ENCODE data around the gene MGLL. TPM values are rescaled to one million over a fixed set of nuclear protein-coding genes. Genes with fewer than 3 reads are reported as not detected.

Gene MGLL
- total and polyA plus RNA-seq, 2 donors from 2014 or later = 74.2 to 250 TPM

GRCh38 chr3:127844326-127844942, 22.1 kb upstream of the MGLL start:
- H3K9me3 ChIP-seq (ENCODE audit: control insufficient read depth in 2 of 3, insufficient read depth in 1 of 3, low read length in 3 of 3) = no peaks in the 10 kb centered on the region
- no peaks in the 10 kb centered on the region for H3K36me3 ChIP-seq (ENCODE audit: control insufficient read depth in 2 of 3, insufficient read depth in 3 of 3, low read length in 3 of 3)
- H3K4me3 ChIP-seq (ENCODE audit: low read length in 3 of 3) = no peak overlapping the region
- DNase-seq (no peak), FAIRE-seq (no peak)
- no peak overlapping the region for H3K27ac ChIP-seq (ENCODE audit: low read depth in 2 of 2, low read length in 2 of 2)
- no peaks in the 10 kb centered on the region for H3K27me3 ChIP-seq (ENCODE audit: control insufficient read depth, insufficient read depth, low read length)
- intact Hi-C loops (cut with DNase I) = no loop called here
- no peak for TF ChIP-seq CTCF (IDR thresholded peaks at IDR 0.05; ENCODE audit: borderline replicate concordance, extremely low read depth, insufficient read depth)
- H3K9ac ChIP-seq (ENCODE audit: low read length in 3 of 3) = no peak overlapping the region
- H3K4me1 ChIP-seq (ENCODE audit: control insufficient read depth in 2 of 3, insufficient read depth in 2 of 3, low read depth in 1 of 3, low read length in 3 of 3) = no peaks in the 10 kb centered on the region

DNA sequence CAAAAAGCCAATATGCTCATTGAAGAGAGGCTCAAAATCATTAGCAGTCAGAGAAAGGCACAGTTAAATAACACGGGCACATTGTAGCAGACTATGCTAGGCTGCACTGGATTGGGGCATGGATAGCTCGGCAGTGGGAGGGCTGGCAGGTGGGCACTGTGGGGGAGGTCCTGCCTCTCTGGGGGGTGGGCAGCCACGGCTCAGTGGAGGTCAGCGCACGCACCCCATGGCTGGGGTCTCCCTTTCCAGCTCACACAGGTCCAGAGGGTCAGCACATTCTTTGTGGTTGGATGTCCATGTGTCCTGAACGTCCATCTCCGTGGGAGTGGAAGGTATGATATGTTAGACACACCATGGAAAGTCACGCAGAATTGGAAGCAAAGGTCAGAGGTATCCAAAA, 18.4 kb upstream of the MGLL start:
- intact Hi-C loops (cut with DNase I) = no loop called here
- DNase-seq (no peak), FAIRE-seq (no peak)

DNA sequence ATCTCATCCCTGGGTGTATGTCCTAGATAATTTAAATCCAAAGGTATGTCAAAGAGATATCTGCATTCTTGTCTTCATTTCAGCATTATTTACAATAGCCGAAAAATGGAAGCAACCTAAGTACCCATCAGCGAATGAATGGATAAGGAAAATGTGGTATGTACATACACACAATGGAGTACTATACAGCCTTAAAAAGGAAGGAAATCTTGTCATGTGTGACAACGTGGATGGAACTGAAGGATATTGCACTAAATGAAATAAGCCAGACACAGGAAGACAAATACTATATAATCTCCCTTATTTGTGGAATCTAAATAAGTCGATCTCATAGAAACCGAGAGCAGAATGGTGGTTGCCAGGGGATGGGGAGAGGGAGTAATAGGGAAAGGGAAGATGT, 16.8 kb upstream of the MGLL start:
- intact Hi-C loops (cut with DNase I) = no loop called here
- no peaks in the 10 kb centered on the region for H3K9me3 ChIP-seq (ENCODE audit: control insufficient read depth in 2 of 3, insufficient read depth in 1 of 3, low read length in 3 of 3)
- H3K4me3 ChIP-seq (ENCODE audit: low read length in 3 of 3) = no peak overlapping the region
- FAIRE-seq (no peak), DNase-seq (no peak)
- H3K9ac ChIP-seq (ENCODE audit: low read length in 3 of 3) = no peak overlapping the region
- H3K27me3 ChIP-seq (ENCODE audit: control insufficient read depth, insufficient read depth, low read length) = no peaks in the 10 kb centered on the region
- H3K27ac ChIP-seq (ENCODE audit: low read depth in 2 of 2, low read length in 2 of 2) = no peak overlapping the region
- TF ChIP-seq CTCF (IDR thresholded peaks at IDR 0.05; ENCODE audit: borderline replicate concordance, extremely low read depth, insufficient read depth) = no peak
- H3K36me3 ChIP-seq (ENCODE audit: control insufficient read depth in 2 of 3, insufficient read depth in 3 of 3, low read length in 3 of 3) = no peaks in the 10 kb centered on the region
- no peaks in the 10 kb centered on the region for H3K4me1 ChIP-seq (ENCODE audit: control insufficient read depth in 2 of 3, insufficient read depth in 2 of 3, low read depth in 1 of 3, low read length in 3 of 3)

More for the DNA sequence above, 18.4 kb upstream of the MGLL start:
- H3K4me3 ChIP-seq (ENCODE audit: low read length in 3 of 3) = no peak overlapping the region
- H3K4me1 ChIP-seq (ENCODE audit: control insufficient read depth in 2 of 3, insufficient read depth in 2 of 3, low read depth in 1 of 3, low read length in 3 of 3) = no peaks in the 10 kb centered on the region
- no peaks in the 10 kb centered on the region for H3K9me3 ChIP-seq (ENCODE audit: control insufficient read depth in 2 of 3, insufficient read depth in 1 of 3, low read length in 3 of 3)
- H3K36me3 ChIP-seq (ENCODE audit: control insufficient read depth in 2 of 3, insufficient read depth in 3 of 3, low read length in 3 of 3) = no peaks in the 10 kb centered on the region
- no peak for TF ChIP-seq CTCF (IDR thresholded peaks at IDR 0.05; ENCODE audit: borderline replicate concordance, extremely low read depth, insufficient read depth)
- H3K9ac ChIP-seq (ENCODE audit: low read length in 3 of 3) = no peak overlapping the region
- H3K27ac ChIP-seq (ENCODE audit: low read depth in 2 of 2, low read length in 2 of 2) = no peak overlapping the region
- H3K27me3 ChIP-seq (ENCODE audit: control insufficient read depth, insufficient read depth, low read length) = no peaks in the 10 kb centered on the region

Data from kidney (tissue), 14 donors.